HEK293 (cell line): Measurements from ENCODE around the gene NUP153.

Experiments used
- TRIM28 ChIP-seq: IDR thresholded peaks from 2 replicates; pipeline ENCODE4 v1.6.1; 2011; ENCODE audit warnings: low read length, control low read depth, borderline replicate concordance
- ZNF10 ChIP-seq: fragments of 450-650 bp; formaldehyde crosslinking; IDR thresholded peaks from 2 replicates; pipeline ENCODE4 v1.5.1; 2017; ENCODE audit warnings: missing biosample characterization, missing genetic modification characterization
- ZNF146 ChIP-seq: fragments of 450-650 bp; formaldehyde crosslinking; IDR thresholded peaks from 2 replicates; pipeline ENCODE4 v1.5.1; 2016; ENCODE audit warnings: missing biosample characterization, missing genetic modification characterization
- ZNF274 ChIP-seq, 2 experiments: fragments of 200-500 bp in 1 of 2; fragments of 450-650 bp in 1 of 2; sonication (Bioruptor generic) in 1 of 2; formaldehyde crosslinking in 1 of 2; IDR thresholded peaks; 2 replicates each; pipeline versions ENCODE4 v1.5.1 to v1.6.1; 2014 to 2016; ENCODE audit warnings: borderline replicate concordance in 1 of 2, inconsistent platforms in 1 of 2, low read length in 1 of 2, missing biosample characterization in 1 of 2, missing genetic modification characterization in 1 of 2
- ZNF350 ChIP-seq: fragments of 450-650 bp; formaldehyde crosslinking; IDR thresholded peaks from 2 replicates; pipeline ENCODE4 v1.5.0; 2017; ENCODE audit warnings: missing biosample characterization, mild to moderate bottlenecking, missing genetic modification characterization
- ZNF423 ChIP-seq: fragments of 450-650 bp; formaldehyde crosslinking; IDR thresholded peaks from 2 replicates; pipeline ENCODE4 v1.5.1; 2016; ENCODE audit warnings: missing biosample characterization, missing genetic modification characterization
- ZNF529 ChIP-seq: fragments of 450-650 bp; formaldehyde crosslinking; IDR thresholded peaks from 2 replicates; pipeline ENCODE4 v1.5.1; 2017; ENCODE audit warnings: missing genetic modification characterization, missing biosample characterization; ENCODE audit not compliant: insufficient replicate concordance
- ZNF629 ChIP-seq: fragments of 450-650 bp; formaldehyde crosslinking; IDR thresholded peaks from 2 replicates; pipeline ENCODE4 v1.5.1; 2017; ENCODE audit warnings: missing biosample characterization, missing genetic modification characterization
- TF ChIP-seq, protein P1 (sequence below): fragments of 450-650 bp; formaldehyde crosslinking; IDR thresholded peaks from 2 replicates; pipeline ENCODE4 v1.5.1; 2016; ENCODE audit warnings: missing biosample characterization, missing genetic modification characterization
- TF ChIP-seq, protein P2 (sequence below): fragments of 450-650 bp; formaldehyde crosslinking; IDR thresholded peaks from 2 replicates; pipeline ENCODE4 v1.5.1; 2016; ENCODE audit warnings: missing biosample characterization, missing genetic modification characterization, low read depth
- TF ChIP-seq, protein P3 (sequence below): fragments of 450-650 bp; formaldehyde crosslinking; IDR thresholded peaks from 2 replicates; pipeline ENCODE4 v1.5.1; 2016; ENCODE audit warnings: missing biosample characterization, missing genetic modification characterization
- TF ChIP-seq, protein P4 (sequence below): fragments of 450-650 bp; formaldehyde crosslinking; IDR thresholded peaks from 2 replicates; pipeline ENCODE4 v1.5.1; 2016; ENCODE audit warnings: missing biosample characterization, missing genetic modification characterization
- TF ChIP-seq, protein P5 (sequence below): fragments of 450-650 bp; formaldehyde crosslinking; IDR thresholded peaks from 2 replicates; pipeline ENCODE4 v1.5.1; 2016; ENCODE audit warnings: missing biosample characterization, missing genetic modification characterization

DNA sequence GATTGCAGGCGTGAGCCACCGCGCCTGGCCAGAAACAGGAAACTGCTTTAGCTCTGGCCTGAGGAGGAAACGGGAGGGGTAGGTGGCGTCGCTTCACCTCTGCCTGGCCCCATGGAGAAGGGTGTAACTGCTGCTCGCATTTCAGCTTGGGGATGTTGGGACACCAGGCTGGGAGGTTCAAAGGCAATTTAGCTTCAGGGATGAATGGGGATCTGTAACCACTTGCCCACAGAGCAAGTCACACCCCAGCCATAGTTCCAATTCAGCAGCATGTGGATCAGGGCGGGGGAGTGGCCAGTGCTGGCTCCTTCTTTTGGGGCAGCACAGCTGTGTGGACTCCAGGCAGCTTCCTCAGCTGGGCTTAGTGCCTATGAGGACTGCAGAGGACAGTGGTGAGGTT, 34.8 kb upstream of the NUP153 start:
- TF ChIP-seq ZNF10 (tag by site-specific recombination) (no peak), ZNF146 (tag by site-specific recombination) (no peak), ZNF629 (tag by site-specific recombination) (no peak), ZNF274 (IDR thresholded peaks at IDR 0.05; ENCODE audit: low read length) (no peak), ZNF274 (tag by site-specific recombination; IDR thresholded peaks at IDR 0.05; ENCODE audit: borderline replicate concordance) (no peak), ZNF529 (no peak), ZNF350 (tag by site-specific recombination) (no peak), ZNF423 (tag by site-specific recombination) (no peak), TRIM28 (no peak)
- TF ChIP-seq, protein P1, sequence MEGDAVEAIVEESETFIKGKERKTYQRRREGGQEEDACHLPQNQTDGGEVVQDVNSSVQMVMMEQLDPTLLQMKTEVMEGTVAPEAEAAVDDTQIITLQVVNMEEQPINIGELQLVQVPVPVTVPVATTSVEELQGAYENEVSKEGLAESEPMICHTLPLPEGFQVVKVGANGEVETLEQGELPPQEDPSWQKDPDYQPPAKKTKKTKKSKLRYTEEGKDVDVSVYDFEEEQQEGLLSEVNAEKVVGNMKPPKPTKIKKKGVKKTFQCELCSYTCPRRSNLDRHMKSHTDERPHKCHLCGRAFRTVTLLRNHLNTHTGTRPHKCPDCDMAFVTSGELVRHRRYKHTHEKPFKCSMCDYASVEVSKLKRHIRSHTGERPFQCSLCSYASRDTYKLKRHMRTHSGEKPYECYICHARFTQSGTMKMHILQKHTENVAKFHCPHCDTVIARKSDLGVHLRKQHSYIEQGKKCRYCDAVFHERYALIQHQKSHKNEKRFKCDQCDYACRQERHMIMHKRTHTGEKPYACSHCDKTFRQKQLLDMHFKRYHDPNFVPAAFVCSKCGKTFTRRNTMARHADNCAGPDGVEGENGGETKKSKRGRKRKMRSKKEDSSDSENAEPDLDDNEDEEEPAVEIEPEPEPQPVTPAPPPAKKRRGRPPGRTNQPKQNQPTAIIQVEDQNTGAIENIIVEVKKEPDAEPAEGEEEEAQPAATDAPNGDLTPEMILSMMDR (tag by site-specific recombination): no peak
- TF ChIP-seq, protein P2, sequence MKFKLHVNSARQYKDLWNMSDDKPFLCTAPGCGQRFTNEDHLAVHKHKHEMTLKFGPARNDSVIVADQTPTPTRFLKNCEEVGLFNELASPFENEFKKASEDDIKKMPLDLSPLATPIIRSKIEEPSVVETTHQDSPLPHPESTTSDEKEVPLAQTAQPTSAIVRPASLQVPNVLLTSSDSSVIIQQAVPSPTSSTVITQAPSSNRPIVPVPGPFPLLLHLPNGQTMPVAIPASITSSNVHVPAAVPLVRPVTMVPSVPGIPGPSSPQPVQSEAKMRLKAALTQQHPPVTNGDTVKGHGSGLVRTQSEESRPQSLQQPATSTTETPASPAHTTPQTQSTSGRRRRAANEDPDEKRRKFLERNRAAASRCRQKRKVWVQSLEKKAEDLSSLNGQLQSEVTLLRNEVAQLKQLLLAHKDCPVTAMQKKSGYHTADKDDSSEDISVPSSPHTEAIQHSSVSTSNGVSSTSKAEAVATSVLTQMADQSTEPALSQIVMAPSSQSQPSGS: no peak
- TF ChIP-seq, protein P3, sequence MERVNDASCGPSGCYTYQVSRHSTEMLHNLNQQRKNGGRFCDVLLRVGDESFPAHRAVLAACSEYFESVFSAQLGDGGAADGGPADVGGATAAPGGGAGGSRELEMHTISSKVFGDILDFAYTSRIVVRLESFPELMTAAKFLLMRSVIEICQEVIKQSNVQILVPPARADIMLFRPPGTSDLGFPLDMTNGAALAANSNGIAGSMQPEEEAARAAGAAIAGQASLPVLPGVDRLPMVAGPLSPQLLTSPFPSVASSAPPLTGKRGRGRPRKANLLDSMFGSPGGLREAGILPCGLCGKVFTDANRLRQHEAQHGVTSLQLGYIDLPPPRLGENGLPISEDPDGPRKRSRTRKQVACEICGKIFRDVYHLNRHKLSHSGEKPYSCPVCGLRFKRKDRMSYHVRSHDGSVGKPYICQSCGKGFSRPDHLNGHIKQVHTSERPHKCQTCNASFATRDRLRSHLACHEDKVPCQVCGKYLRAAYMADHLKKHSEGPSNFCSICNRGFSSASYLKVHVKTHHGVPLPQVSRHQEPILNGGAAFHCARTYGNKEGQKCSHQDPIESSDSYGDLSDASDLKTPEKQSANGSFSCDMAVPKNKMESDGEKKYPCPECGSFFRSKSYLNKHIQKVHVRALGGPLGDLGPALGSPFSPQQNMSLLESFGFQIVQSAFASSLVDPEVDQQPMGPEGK (tag by site-specific recombination): no peak
- TF ChIP-seq, protein P4, sequence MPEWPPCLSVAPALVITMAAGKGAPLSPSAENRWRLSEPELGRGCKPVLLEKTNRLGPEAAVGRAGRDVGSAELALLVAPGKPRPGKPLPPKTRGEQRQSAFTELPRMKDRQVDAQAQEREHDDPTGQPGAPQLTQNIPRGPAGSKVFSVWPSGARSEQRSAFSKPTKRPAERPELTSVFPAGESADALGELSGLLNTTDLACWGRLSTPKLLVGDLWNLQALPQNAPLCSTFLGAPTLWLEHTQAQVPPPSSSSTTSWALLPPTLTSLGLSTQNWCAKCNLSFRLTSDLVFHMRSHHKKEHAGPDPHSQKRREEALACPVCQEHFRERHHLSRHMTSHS (tag by site-specific recombination): no peak
- TF ChIP-seq, protein P5, sequence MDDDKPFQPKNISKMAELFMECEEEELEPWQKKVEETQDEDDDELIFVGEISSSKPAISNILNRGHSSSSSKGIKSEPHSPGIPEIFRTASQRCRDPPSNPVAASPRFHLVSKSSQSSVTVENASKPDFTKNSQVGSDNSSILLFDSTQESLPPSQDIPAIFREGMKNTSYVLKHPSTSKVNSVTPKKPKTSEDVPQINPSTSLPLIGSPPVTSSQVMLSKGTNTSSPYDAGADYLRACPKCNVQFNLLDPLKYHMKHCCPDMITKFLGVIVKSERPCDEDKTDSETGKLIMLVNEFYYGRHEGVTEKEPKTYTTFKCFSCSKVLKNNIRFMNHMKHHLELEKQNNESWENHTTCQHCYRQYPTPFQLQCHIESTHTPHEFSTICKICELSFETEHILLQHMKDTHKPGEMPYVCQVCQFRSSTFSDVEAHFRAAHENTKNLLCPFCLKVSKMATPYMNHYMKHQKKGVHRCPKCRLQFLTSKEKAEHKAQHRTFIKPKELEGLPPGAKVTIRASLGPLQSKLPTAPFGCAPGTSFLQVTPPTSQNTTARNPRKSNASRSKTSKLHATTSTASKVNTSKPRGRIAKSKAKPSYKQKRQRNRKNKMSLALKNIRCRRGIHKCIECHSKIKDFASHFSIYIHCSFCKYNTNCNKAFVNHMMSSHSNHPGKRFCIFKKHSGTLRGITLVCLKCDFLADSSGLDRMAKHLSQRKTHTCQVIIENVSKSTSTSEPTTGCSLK (tag by site-specific recombination): no peak
